SH-SY5Y (cell line): ENCODE data around the gene ME1.

ENCODE experiments used
- GATA2 ChIP-seq: IDR thresholded peaks from 2 replicates; pipeline ENCODE4 v1.6.1; 2011; ENCODE audit warnings: mild to moderate bottlenecking, low read depth, low read length
- GATA3 ChIP-seq: IDR thresholded peaks from 2 replicates; pipeline ENCODE4 v1.6.1; 2011; ENCODE audit warnings: low read depth, mild to moderate bottlenecking, low read length, moderate library complexity

The ME1 gene

DNA sequence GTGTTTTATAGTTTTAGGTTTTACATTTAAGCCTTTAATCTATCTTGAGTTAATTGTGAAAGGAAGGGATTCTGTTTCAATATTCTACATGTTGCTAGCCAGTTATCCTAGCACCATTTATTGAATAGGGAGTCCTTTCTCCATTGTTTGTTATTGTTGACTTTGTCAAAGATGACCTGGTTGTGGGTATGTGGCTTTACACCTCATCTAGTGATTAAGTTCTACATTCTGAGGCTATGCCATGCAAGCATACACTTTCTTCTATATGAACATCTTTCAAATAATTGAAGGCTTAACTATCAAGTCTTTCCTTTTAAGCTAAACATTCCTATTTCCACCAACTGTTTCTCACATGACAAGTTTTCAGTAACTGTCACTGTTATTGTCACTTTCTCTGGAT, 46.1 kb downstream of the ME1 start:
- no peak for TF ChIP-seq GATA2
- TF ChIP-seq GATA3, result no peak

GRCh38 chr6:83381949-83382348, 48.9 kb downstream of the ME1 start:
- TF ChIP-seq GATA3, result no peak
- no peak for TF ChIP-seq GATA2

GRCh38 chr6:83378621-83379388, 52.0 kb downstream of the ME1 start:
- TF ChIP-seq GATA2 (no peak), GATA3 (no peak)

DNA sequence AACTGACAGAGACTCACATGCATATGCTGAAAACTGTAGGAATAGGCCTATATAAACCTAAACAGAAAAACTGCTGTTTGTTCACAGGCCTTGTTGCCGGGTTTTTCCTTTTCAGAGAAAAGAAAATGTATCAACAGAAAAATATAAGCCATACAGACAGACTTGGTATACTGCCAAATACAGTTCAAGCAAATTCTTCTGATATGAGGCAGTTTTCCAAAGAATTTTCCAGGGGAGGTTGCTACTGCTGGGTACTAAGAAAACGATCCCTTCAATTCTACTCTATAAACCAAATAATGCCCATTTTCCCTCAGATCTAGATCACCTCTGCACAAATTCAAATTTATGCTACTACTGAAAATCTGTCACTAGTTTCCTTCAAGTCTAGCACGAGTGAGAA, 59.4 kb downstream of the ME1 start:
- TF ChIP-seq GATA3 (no peak), GATA2 (no peak)

GRCh38 chr6:83370567-83370966, 60.3 kb downstream of the ME1 start:
- TF ChIP-seq GATA3, result no peak
- no peak for TF ChIP-seq GATA2

DNA sequence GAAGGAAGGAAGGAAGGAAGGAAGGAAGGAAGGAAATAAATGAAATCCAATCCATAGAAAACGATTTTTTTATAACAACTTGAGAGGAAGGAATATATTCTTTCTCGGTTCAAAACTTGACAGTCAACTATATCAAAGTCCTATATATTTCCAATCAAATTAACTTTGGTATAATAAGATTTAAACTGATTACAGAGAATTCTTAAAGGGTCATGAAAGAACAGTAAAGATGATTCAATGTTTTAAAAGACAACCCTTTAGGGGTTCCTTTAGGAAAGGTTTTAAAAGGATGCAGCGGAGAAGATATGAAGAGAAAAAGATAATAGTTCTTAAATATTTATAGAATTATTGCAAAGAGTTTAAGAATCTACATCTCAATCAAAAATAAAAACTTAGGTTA, 61.2 kb downstream of the ME1 start:
- TF ChIP-seq GATA2 (no peak), GATA3 (no peak)

- TF ChIP-seq GATA2, result no peak
These were observed 62.3 kb downstream of the ME1 start for GRCh38 chr6:83368577-83368976.

- TF ChIP-seq GATA3, result no peak
These were observed 63.7 kb downstream of the ME1 start for GRCh38 chr6:83367104-83367503.

DNA sequence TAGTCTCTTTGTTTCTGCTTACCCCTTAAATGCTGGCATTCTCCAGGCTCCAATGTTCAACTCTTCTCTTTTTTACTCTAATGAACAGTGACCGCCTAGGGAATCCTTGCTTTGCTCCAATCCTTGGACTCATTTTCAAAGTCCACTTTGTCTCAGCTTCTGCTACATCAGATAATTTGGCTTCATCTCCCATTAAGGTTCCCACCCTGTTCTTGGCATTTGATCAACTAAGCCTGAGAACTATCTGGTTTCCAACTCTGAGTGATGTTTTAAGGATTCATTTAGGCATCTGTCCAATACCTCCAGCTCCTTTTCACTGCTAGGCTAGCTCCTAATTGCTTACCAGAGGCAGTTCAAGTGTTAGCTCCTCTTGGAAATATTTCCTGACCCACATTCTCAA, 64.9 kb downstream of the ME1 start:
- TF ChIP-seq GATA2 (no peak), GATA3 (no peak)

- TF ChIP-seq GATA3 (no peak), GATA2 (no peak)
These were observed 71.2 kb downstream of the ME1 start for GRCh38 chr6:83359638-83360037.

GRCh38 chr6:83354747-83355146, 76.1 kb downstream of the ME1 start:
- TF ChIP-seq GATA2, result no peak
- TF ChIP-seq GATA3, result no peak

DNA sequence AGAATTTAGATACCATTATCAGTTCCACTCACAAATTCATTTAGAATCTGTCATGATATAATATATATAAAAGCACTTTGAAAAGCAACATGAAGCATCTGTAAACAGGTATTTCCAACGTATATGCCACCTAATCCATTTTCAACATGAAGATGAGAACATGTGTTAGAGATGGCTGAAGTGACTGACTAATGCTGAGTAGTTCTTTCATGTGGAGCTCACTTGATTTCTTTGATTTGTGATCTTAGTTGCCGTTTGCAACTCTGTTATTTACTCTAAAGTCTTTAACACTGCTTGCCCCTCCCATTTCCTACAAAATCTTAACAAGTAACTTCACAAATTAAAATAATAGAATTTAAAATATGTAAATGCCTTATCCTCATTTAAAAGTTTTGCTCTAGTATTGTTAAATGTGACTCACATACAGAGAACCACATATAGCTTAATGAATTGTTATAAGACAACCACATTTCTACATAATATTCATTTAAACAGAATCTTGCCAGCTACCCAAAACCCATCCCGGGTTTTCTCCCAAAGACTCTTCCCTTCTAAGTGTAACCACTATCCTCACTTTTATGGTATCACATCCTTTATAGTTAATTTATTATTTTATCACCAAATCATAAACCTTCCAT, 78.3 kb downstream of the ME1 start:
- TF ChIP-seq GATA2 (no peak), GATA3 (no peak)

DNA sequence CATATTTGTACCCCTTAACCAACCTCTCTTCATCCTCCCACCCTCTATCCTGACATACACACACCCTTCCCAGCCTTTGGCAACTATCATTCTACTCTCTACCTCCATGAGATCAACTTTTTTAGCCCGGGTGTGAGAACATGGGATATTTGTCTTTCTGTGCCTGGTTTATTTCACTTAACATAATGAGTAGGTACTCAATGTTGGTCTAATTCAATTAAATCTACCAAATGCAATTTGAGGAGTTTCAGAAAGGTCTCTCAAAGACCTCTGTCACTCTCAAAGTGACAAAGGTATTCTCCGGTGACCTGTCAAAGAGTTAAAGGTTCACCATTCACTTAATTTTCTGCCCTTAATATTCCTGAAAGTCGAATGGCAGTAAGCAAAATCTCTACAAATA, 87.7 kb downstream of the ME1 start:
- TF ChIP-seq GATA3 (no peak), GATA2 (no peak)

GRCh38 chr6:83341765-83342164, 89.1 kb downstream of the ME1 start:
- no peak for TF ChIP-seq GATA3
- TF ChIP-seq GATA2, result no peak

DNA sequence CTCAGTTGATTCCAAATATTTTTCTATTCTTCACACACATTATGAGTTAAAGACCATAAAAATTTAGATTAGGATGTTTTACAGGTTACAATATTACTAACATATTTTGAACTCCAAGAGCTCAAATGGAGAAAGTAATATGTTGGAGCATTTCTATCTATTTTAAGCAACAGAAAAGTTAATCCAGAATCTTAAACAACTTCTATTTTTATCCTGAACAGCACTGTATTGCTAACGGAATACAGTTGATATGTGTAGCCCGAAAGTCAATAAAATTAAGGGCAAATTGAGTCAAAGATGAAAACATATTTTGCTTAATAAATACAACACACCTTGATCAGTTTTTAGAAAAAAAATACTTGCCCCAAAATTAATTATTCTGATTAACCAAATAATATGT, 97.4 kb downstream of the ME1 start:
- TF ChIP-seq GATA2 (no peak), GATA3 (no peak)
